GM19035 (cell line): ENCODE measurements around the gene RASSF4.

Experiments used
- ATAC-seq: cut with Tn5 transposase; IDR thresholded peaks from one replicate; pipeline ENCODE4 v1.9.1; 2021; ENCODE audit not compliant: unreplicated experiment

Gene RASSF4

DNA sequence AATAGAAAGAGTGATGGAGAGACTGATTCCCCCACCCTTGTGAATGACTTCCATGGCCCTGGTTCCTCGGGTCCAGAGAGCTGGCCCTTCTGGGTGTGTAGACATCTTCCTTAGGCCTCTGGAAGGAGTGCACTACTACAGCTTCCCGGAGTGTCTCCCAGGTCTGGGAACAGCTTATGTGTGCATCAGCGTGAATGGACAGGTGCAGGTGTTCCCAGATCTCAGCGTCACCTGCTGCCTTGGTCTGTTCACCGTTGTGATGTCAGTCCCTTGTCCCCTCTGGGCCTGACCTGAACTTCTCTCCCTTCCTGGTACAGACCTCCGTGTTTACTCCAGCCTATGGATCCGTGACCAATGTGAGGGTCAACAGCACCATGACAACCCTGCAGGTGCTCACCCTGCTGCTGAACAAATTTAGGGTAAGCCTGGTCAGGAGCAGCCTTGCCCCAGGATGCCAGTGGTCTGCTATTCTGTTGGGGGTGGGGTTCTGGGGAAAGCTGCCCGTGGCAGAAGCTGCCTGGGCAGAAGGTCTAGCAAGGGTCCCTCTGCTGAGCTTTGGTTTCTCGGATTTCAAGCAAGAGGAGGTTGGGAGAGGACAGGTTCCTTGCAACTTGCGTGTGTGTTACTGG lies 29.5 kb downstream of the RASSF4 start:
- ATAC-seq, result no peak

- no peak for ATAC-seq
Observed at GRCh38 chr10:44989597-44990301, 30.1 kb downstream of the RASSF4 start.

GRCh38 chr10:44990302-44990655 lies 30.7 kb downstream of the RASSF4 start:
- no peak for ATAC-seq

GRCh38 chr10:44990965-44991364 lies 31.4 kb downstream of the RASSF4 start:
- no peak for ATAC-seq

GRCh38 chr10:44991571-44991970 lies 32.0 kb downstream of the RASSF4 start:
- no peak for ATAC-seq

- ATAC-seq, result no peak
Observed at GRCh38 chr10:44992070-44992731, 32.6 kb downstream of the RASSF4 start.

GRCh38 chr10:44992732-44993225 lies 33.2 kb downstream of the RASSF4 start:
- no peak for ATAC-seq

GRCh38 chr10:44993226-44993921 lies 33.8 kb downstream of the RASSF4 start:
- no peak for ATAC-seq

GRCh38 chr10:44993922-44994751 lies 34.5 kb downstream of the RASSF4 start:
- no peak for ATAC-seq

GRCh38 chr10:44994752-44995530 lies 35.3 kb downstream of the RASSF4 start:
- no peak for ATAC-seq

GRCh38 chr10:44995581-44995913 lies 35.9 kb downstream of the RASSF4 start:
- no peak for ATAC-seq

GRCh38 chr10:44995914-44996669 lies 36.5 kb downstream of the RASSF4 start:
- ATAC-seq, result no peak

DNA sequence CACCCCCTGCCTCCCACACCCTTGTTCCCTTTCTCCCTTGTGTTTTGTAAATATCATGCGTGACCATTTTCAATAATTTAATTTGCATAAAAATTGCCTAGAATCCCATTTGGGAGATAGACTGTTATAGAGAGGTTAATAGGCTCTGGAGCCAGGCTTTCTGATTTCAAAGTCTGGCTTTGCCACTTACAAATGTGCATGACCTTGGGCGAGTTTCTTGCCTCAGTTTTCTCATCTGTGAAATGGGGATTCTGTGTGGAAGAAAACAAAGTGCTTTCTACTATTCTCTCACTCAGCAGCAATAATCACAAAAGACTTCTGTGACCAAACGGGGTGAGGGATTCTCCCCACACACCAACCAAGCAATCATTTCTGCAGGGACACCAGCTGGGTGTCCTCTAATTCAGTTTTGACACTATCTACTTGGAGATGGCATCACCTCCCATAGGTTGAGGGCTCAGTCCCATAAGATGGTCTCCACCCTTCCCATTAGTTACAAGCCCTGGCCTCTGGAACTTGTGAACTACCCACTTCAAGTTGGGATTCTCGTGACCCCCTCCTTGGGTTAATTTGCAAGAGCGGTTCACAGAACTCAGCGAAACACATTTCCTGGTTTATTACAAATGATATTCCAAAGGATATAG lies 37.6 kb downstream of the RASSF4 start:
- ATAC-seq, result no peak

DNA sequence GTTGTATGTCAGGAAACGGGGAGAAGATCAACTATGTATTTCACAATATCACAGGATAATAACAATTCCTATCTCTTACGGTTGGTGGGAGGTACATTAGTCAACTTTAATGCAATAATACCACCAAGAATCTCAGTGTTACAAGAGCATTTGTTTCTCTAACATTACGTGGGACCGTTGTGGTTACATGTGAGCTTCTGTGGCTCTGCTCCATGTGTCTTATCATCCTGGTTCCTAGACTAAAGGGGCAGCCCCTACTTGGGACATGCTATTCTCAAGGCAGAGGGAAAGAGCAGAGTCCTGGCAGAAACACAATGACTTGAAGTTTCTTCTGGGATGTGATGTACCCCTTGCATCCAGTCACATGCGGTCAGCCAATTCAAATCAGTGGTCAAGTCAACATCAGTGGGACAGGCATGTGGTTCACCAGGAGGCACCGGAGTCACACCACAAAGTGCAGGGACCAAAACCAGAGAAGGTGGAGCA lies 38.6 kb downstream of the RASSF4 start:
- ATAC-seq, result no peak

DNA sequence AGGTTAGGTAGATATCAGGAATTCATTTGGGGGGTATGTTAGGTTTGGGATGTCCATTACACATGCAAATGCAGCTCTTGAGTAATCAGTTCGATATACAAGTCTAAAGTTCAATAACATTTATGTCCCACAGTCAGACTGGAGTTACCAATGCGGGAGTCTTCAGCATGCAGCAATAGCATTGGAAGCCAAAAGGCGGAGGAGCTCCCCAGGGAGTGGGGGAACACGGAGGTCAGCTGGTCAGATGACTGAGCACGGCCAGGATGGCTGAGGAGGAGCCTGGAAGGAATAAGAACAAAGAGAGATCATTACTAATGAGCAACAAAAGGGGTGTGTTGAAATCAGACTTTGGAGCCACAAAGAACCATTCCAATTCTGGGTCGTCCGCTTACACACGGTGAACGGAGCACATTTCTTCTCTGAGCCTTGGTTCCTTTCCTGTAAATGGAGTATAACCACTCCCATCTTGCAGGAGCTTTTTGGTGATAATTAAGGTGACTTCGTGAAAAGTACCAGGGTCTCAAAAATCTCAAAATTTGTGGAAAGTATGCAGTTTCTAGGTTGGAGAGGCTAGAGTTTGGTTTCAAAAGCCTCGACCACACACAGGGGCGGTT lies 40.6 kb downstream of the RASSF4 start:
- no peak for ATAC-seq

DNA sequence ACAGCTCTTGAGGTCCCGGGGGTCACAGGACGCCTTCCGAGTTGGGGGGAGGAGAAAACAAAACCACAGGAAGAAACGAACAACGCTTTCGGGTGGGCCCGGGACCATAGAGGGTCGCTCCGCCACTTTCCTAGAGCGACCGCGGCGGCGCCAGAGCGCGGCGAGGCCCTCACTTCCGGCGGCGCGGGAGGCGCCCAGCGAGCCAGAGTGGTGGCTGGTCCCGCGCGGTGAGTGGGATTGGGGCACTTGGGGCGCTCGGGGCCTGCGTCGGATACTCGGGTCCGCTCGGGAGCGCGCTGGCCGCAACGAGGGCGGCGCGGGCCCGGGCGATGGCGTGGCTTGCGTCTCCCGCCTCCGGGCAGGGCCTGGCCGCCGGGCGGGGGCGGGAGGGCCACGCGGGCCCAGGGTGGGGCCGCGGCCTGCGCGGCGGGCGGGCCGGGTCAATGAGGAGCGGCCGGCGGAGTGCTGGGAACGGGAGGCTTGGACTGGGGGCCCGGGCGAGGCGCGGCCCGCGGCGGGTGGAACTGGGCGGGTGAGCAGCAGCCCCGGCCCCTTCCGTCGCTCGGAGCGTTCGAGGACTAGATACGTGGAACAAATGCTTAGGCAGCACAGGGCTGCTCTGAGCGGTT lies 41.3 kb downstream of the RASSF4 start, which contains the start of gene ZNF22:
Gene ZNF22, plus strand, starts transcription at position 172 of the 629 bp plus-strand sequence. CDS start 2,446 bp downstream, outside the sequence.
- ATAC-seq, result peak; percentile 74

GRCh38 chr10:45001381-45002148 lies 42.0 kb downstream of the RASSF4 start:
- ATAC-seq, result peak; percentile 80
